K562 (cell line): ENCODE data around the gene ZNF474. TPM values are rescaled to one million over a fixed set of nuclear protein-coding genes. Genes with fewer than 3 reads are reported as not detected.

ENCODE experiments used
- ATAC-seq: fragments of 200-7000 bp; cut with Tn5 transposase; 3 replicates; pipeline ENCODE4 v1.9.1; 2020; ENCODE audit warnings: moderate library complexity
- BruUV-seq: library from RNA; stranded (reverse); fragments of 400-500 nt; replicated peaks from 2 replicates; lab custom pipeline; 2021; lab: Mats Ljungman, UMichigan
- CTCF ChIA-PET: fragments of 300-600 bp; formaldehyde crosslinking; extraction: SDS; loops from one replicate; lab custom pipeline; 2021; ENCODE audit warnings: low intra/inter-chr PET ratio; lab: Yijun Ruan, JAX
- POLR2A ChIA-PET: fragments of 300-600, 350-650 bp; sonication (Branson Sonifier 250); formaldehyde crosslinking; extraction: SDS; loops from one replicate; lab custom pipeline; 2021; ENCODE audit warnings: antibody characterized with exemption, inconsistent platforms; lab: Yijun Ruan, JAX
- DNase-seq, 4 experiments: peaks; one replicate each; pipeline versions ENCODE4 v3.0.0 to v3.0.0-alpha.2; 2011 to 2018; ENCODE audit warnings: low spot score in 3 of 4, mixed read lengths in 3 of 4; ENCODE audit errors: extremely low read depth in 1 of 4
- FAIRE-seq: peaks from 2 replicates; lab custom pipeline; 2011; peaks lifted over from hg19 to GRCh38; lab: Jason Lieb, UNC
- H2AFZ ChIP-seq: 2 replicates; pipeline ENCODE4 v1.6.0; 2011; ENCODE audit warnings: low read depth, low read length, control low read depth, inconsistent platforms
- H3K27ac ChIP-seq: fragments of 200-600 bp; 3 replicates; pipeline ENCODE4 v1.8.0; 2011; ENCODE audit warnings: low read depth, mild to moderate bottlenecking, control low read depth, inconsistent platforms, low read length, moderate library complexity, mixed read lengths; ENCODE audit errors: extremely low read depth
- H3K27me3 ChIP-seq, 2 experiments: fragments of 300-600 bp in 1 of 2; 2 replicates in 1 of 2; 3 replicates in 1 of 2; pipeline versions ENCODE4 v1.6.0 to v1.8.0; 2011; ENCODE audit warnings: inconsistent platforms in 2 of 2, low read length in 2 of 2, mild to moderate bottlenecking in 1 of 2, mixed read lengths in 1 of 2, moderate library complexity in 1 of 2; ENCODE audit not compliant: control insufficient read depth in 2 of 2, insufficient read depth in 2 of 2
- H3K36me3 ChIP-seq: fragments of 300-600 bp; 3 replicates; pipeline ENCODE4 v1.8.0; 2011; ENCODE audit warnings: mild to moderate bottlenecking, low read length, inconsistent platforms; ENCODE audit not compliant: control insufficient read depth, insufficient read depth
- H3K4me1 ChIP-seq, 2 experiments: fragments of 200-600 bp in 1 of 2; replicated peaks in 1 of 2; 2 replicates in 1 of 2; 3 replicates in 1 of 2; pipeline versions ENCODE4 v1.5.1 to v1.8.0; 2011; ENCODE audit warnings: inconsistent platforms in 2 of 2, low read length in 2 of 2, mild to moderate bottlenecking in 1 of 2, mixed read lengths in 1 of 2, moderate library complexity in 1 of 2; ENCODE audit not compliant: control insufficient read depth in 2 of 2, insufficient read depth in 2 of 2
- H3K4me2 ChIP-seq: 2 replicates; pipeline ENCODE4 v1.6.1; 2011; ENCODE audit warnings: low read length, control low read depth, inconsistent platforms, mixed read lengths; ENCODE audit not compliant: insufficient read depth
- H3K4me3 ChIP-seq: fragments of 200-600 bp; sonication (generic), shearing (Covaris generic); 2 replicates; pipeline ENCODE4 v1.5.1; 2016; ENCODE audit warnings: control low read depth, inconsistent platforms
- H3K79me2 ChIP-seq: fragments of 200-600 bp; 3 replicates; pipeline ENCODE4 v1.8.0; 2011; ENCODE audit warnings: low read length, inconsistent platforms; ENCODE audit not compliant: control insufficient read depth, insufficient read depth
- H3K9ac ChIP-seq, 2 experiments: 2 replicates each; pipeline versions ENCODE4 v1.6.0 to v1.6.1; 2011; ENCODE audit warnings: low read depth in 2 of 2, low read length in 2 of 2, control low read depth in 1 of 2, inconsistent platforms in 1 of 2, mild to moderate bottlenecking in 1 of 2, mixed read lengths in 1 of 2; ENCODE audit not compliant: insufficient read depth in 1 of 2
- H3K9me1 ChIP-seq: one replicate; pipeline ENCODE4 v1.6.0; 2011; ENCODE audit warnings: inconsistent platforms, mild to moderate bottlenecking, low read length, moderate library complexity; ENCODE audit not compliant: control insufficient read depth, insufficient read depth
- H3K9me3 ChIP-seq: replicated peaks from 2 replicates; pipeline ENCODE4 v1.5.1; 2011; ENCODE audit warnings: low read depth, low read length, inconsistent platforms; ENCODE audit not compliant: control insufficient read depth, insufficient read depth
- H4K20me1 ChIP-seq: replicated peaks from 2 replicates; pipeline ENCODE4 v1.6.1; 2011; ENCODE audit warnings: low read length, inconsistent platforms, mixed read lengths; ENCODE audit not compliant: control insufficient read depth, insufficient read depth
- BDP1 ChIP-seq: IDR thresholded peaks from 3 replicates; pipeline ENCODE4 v1.6.1; 2011; ENCODE audit not compliant: insufficient read length, insufficient read depth
- ERF ChIP-seq: fragments of 450-650 bp; formaldehyde crosslinking; IDR thresholded peaks from 2 replicates; pipeline ENCODE4 v1.4.0; 2020; ENCODE audit warnings: mild to moderate bottlenecking, mixed read lengths
- LCOR ChIP-seq: sonication (generic); formaldehyde crosslinking; IDR thresholded peaks from 2 replicates; pipeline ENCODE4 v1.8.0; 2022; ENCODE audit warnings: mild to moderate bottlenecking, missing genetic modification reagents
- MTA1 ChIP-seq: fragments of 450-650 bp; IDR thresholded peaks from 2 replicates; pipeline ENCODE4 v1.6.1; 2017; ENCODE audit warnings: borderline replicate concordance
- PATZ1 ChIP-seq: fragments of 250-450 bp; sonication (Bioruptor Pico); IDR thresholded peaks from 2 replicates; pipeline ENCODE4 v1.5.0; 2020; ENCODE audit warnings: mild to moderate bottlenecking, borderline replicate concordance
- TOE1 ChIP-seq, 2 experiments: fragments of 450-650 bp in 1 of 2; sonication (generic) in 1 of 2; formaldehyde crosslinking in 1 of 2; IDR thresholded peaks; 2 replicates each; pipeline versions ENCODE4 v1.7.1 to v1.8.0; 2016 to 2022; ENCODE audit warnings: borderline replicate concordance in 2 of 2, mild to moderate bottlenecking in 2 of 2, antibody characterized with exemption in 1 of 2, inconsistent platforms in 1 of 2, low read depth in 1 of 2, missing genetic modification reagents in 1 of 2, moderate library complexity in 1 of 2
- ZBTB26 ChIP-seq: fragments of 450-650 bp; formaldehyde crosslinking; IDR thresholded peaks from 2 replicates; pipeline ENCODE4 v1.4.0; 2022; ENCODE audit warnings: missing genetic modification characterization
- ZBTB34 ChIP-seq: fragments of 250-450 bp; sonication (Bioruptor Pico); IDR thresholded peaks from 2 replicates; pipeline ENCODE4 v1.8.0; 2021; ENCODE audit warnings: mild to moderate bottlenecking, moderate library complexity
- ZNF696 ChIP-seq: fragments of 250-450 bp; sonication (Bioruptor Pico); conservative IDR thresholded peaks from 2 replicates; pipeline ENCODE4 v1.4.0; 2020; ENCODE audit warnings: mild to moderate bottlenecking, moderate library complexity
- WGBS: fragments of 100-300 bp; shearing (Covaris generic); methylation state at CpG from one replicate; pipeline ENCODE4 v1.1.6; 2016; ENCODE audit warnings: low coverage, mixed read lengths; ENCODE audit not compliant: insufficient coverage; ENCODE audit errors: missing lambda C conversion rate; 5-methylcytosine and 5-hydroxymethylcytosine counted together
- in situ Hi-C: fragments of 300-500 bp; cut with MboI; formaldehyde crosslinking; loops from 4 replicates; pipeline ENCODE4 v1.15.0; 2018; ENCODE audit warnings: inconsistent platforms, mixed read lengths
- intact Hi-C: fragments of 100-400 bp; cut with micrococcal nuclease; formaldehyde crosslinking; loops from 2 replicates; pipeline ENCODE4 v1.14.2; 2022
- polyA plus RNA-seq, 8 experiments: library from polyadenylated mRNA; depleted of rRNA in 4 of 8; stranded (reverse) in 5 of 8; unstranded in 3 of 8; fragments of >200 nt; fragmentation: Nextera tagmentation in 2 of 8; fragmentation: Illumina TruSeq in 1 of 8; extraction: Ambion mirVana in 2 of 8; extraction: Trizol in 1 of 8; gene quantifications; 2 replicates each; pipeline versions ENCODE4 v1.2.1 to v1.2.3, GENCODE V29; 2011 to 2014; ENCODE audit warnings: inconsistent platforms in 1 of 8, missing spikeins in 1 of 8
- total RNA-seq, 7 experiments: library from RNA; depleted of rRNA in 6 of 7; stranded (reverse); fragments of >200 nt in 6 of 7; fragmentation: Illumina TruSeq in 2 of 7; extraction: Trizol in 2 of 7; gene quantifications; 2 replicates each; pipeline versions ENCODE4 v1.2.1 to v1.2.3, GENCODE V29; 2011 to 2021; ENCODE audit warnings: low replicate concordance in 1 of 7

ZNF474 gene
- total and polyA plus RNA-seq, 9 of the 15 experiments (the other 6 are each of a cell fraction or from before 2014, with no cell fraction given), result 0.16 to 0.62 (median 0.39) TPM

GRCh38 chr5:122190156-122190555 lies 60.8 kb downstream of the ZNF474 start:
- in situ Hi-C loops, result loop anchor here (10.0 kb wide), 1 partner anchor 305 kb away; no protein-coding TSS in a partner anchor
- Histone ChIP-seq H3K4me2 (no peak overlapping the region), H3K27me3 (no peaks in the 10 kb centered on the region), H2AFZ (no peak overlapping the region), H3K79me2 (no peaks in the 10 kb centered on the region), H3K4me3 (no peak overlapping the region), H3K4me1 (peaks cover 0 to 5% of the 10 kb centered on the region in 2 experiments; a peak in 2 of 5 replicates), H3K9me3 (no peaks in the 10 kb centered on the region), H4K20me1 (no peaks in the 10 kb centered on the region), H3K36me3 (no peaks in the 10 kb centered on the region), H3K9me1 (no peaks in the 10 kb centered on the region), H3K9ac (no peak overlapping the region), H3K27ac (no peak overlapping the region)
- no peak for FAIRE-seq
- no peak for DNase-seq
- CTCF ChIA-PET, result interaction anchor here (0.6 kb wide), 1 partner anchor 516 kb away, joined by 3 read pairs; no protein-coding TSS in a partner anchor
- ATAC-seq, result no peak
- WGBS, result 5% methylated on average over 3 of the region's 3 CpGs
- TF ChIP-seq ZNF696 (CRISPR knock-in tag) (no peak), ERF (CRISPR knock-in tag) (no peak), TOE1 (IDR thresholded peaks at IDR 0.05; ENCODE audit: borderline replicate concordance) (no peak), TOE1 (CRISPR knock-in tag; IDR thresholded peaks at IDR 0.05; ENCODE audit: borderline replicate concordance, low read depth) (no peak), BDP1 (no peak), LCOR (CRISPR knock-in tag) (no peak), MTA1 (no peak), ZBTB26 (CRISPR knock-in tag) (no peak), PATZ1 (CRISPR knock-in tag) (no peak), ZBTB34 (no peak)
- BruUV-seq, result no TSS peak
- POLR2A ChIA-PET, result no interaction called here
- intact Hi-C loops, result no loop called here
